ENCODE data around the gene STEAP3.

STEAP3 gene

GRCh38 chr2:119198240-119198840 lies 25.3 kb upstream of the STEAP3 start:
- no peak for DNase-seq

DNA sequence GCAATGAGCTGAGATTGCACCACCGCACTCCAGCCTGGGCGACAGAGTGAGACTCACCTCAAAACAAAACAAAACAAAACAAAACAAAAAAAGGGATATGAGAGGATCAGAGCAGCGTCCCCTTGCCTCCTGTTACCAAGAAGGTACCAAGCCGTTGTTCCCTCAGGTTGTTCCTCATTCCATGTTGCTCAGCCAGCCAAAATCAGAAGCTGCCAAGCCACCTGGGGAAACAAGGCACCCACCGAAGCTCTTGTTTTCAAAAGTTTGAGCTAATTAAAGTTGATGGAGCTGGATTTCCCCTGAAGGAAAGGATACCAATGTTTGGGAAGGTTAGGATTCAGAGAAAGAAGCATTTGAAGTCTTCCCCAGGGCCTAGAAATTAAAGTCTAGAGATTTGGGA lies 21.8 kb upstream of the STEAP3 start:
- no peak for DNase-seq

DNA sequence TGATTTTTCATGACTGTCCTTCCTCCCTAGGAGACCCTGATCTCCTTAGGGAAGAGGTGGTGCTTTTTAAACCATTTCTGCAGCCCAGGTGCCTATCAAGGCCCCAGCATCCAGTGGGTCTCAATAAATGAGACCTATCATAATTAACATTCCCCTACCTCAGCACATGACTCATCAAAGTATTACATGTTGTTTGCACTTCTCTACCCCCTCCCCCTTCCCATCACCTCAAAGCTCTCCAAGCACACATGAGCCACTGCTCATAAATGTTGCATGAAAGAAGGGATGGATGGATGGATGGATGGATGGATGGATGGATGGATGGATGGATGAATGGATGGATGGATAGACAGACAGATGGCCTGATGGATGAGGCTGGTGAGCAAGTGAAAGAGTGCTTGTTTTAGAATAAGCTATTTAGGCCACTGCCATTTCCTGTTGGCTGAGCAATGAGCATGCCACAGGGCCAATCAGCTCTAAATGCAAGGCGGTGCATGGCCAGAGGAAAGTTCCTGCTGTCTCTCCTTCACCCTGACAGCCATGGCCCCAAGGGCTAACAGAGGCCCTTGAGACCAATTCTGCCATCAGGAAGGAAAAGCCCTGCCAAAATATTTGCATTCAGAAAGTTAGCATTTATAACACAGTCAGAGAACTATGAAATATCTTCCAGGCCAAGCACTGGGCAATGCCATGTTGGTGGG lies 20.9 kb upstream of the STEAP3 start:
- no peak for DNase-seq

DNA sequence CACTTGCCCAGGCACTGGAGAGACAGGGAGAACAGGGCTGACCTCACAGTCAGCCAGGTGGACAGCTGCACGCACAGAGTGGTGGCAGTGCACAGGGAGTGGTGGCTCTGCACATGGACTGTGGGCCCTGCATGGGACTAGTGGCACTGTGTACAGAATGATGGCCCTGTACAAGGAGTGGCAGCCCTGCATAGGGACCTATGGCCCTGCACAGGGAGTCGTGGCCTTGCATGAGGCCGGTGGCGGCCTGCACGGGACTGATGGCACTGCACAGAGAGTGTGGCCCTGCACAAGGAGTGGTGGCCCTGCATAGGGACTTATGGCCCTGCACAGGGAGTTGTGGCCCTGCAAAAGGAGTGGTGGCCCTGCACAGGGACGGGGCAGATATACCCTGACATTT lies 19.1 kb upstream of the STEAP3 start:
- no peak for DNase-seq

DNA sequence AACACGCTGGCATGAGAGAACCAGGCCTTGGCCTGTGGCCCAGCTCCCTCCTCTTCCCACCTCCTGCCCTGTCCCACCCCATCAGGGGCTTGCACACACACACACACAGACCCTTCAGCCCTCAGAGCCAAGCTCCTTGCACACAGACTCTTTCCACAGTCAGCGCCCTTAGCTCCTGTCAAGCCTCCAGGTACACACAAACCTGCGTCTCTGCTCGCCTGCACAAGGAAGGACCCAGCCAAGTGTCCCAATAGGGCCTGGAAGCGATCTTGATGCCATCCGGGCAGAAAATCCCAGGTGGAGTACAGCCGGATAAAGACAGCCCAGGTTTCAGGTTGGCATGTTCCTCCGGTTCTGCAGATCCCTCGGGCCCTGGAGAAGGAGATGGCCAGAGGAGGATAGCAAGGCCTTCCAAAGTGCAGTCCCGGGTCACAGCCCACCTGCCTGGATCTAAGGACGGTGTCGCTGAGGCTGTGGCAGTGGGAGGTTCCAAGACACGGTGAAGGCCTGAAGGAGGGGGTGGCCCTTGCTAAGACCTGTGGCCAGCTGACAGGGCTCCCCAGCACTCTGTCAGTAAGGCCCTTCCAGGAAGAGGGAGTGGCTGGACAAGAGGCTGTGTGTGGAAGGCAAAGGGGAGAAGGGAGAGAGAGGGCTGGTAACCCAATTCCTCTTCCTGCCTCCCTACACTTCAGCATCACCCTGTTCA lies 18.5 kb upstream of the STEAP3 start:
- DNase-seq = no peak

GRCh38 chr2:119206201-119206600 lies 17.4 kb upstream of the STEAP3 start:
- no peak for DNase-seq

GRCh38 chr2:119207447-119207846 lies 16.2 kb upstream of the STEAP3 start:
- DNase-seq = no peak

- DNase-seq = no peak
Observed at GRCh38 chr2:119208791-119209203, 14.8 kb upstream of the STEAP3 start.

DNA sequence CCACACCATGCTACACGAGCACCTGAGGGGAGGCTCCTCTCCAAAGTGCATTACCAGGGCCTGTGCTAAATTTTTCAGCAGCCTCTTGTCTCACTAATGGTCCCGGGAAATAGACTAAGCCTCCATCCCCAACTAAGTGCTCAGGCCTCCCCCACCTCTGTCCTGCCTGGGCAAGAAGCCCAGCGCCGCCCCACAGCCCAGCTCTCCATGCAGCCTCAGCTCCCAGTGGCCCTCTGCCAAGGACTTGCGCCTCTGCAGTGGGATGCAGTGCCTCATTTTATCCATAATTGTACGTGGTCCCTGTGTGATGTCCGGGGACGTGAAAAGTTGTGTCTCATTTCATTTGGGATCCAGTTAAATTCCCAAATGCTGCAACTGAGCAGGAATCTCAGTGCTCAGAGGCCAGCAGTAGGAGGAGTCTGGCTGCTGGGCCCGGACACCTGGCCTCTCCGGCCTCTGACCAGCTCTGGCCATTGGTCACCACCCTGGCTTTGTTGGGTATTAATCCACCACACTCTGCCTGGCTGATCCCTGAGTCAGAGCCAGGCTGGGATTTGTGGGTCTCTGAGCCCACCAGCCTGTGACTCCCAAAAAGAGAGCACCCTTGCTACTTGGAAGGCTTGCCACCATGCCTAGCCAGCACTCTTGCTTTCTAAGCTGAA lies 11.4 kb upstream of the STEAP3 start:
- no peak for DNase-seq

DNA sequence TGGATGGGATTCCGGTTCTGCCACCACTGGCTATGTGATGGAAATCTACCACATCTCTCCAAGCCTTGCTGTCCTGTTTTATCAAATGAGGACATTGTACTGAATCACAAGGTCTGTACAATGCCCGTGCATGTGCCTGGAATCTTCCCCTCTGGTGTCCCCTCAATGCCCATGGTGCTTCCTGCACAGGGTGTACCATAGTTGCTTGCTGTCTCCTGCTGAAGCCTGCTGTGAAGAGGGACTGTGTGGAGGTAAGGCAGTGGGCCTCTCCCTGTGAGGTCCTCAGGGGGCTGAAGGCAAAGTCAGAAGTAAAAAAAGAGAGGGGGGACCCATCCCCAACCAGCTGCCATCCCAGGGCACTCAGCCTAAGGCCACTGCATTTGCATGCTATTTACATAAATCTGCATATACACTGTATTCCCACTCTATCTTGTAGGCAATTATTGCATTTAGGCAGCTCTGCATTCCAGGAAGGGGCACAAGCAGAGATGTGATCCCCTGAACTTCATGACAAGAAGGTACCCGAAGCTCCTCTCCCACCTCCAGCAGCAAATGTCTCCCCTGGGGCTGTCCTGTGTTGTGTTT lies 9.1 kb upstream of the STEAP3 start:
- no peak for DNase-seq

DNA sequence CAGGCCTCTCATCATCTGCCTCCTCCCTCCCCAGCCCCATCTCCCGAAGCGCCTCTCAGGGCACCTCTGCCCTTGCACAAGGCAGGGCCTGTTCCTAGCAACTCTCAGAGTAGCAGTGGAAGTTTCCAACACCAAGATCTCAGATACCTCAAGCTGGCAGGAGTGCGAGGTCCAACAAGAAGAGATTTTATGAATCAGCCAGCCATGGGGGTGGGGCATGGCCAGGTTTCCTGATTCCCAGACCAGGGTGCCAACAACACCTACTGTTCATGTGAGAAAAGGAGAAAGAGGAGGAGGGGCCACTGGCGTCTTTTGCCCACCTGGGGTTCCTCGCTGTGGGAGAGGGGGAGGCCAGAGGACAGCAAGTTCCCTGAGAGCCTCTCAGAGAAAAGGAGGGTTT lies 6.6 kb upstream of the STEAP3 start:
- DNase-seq = no peak

DNA sequence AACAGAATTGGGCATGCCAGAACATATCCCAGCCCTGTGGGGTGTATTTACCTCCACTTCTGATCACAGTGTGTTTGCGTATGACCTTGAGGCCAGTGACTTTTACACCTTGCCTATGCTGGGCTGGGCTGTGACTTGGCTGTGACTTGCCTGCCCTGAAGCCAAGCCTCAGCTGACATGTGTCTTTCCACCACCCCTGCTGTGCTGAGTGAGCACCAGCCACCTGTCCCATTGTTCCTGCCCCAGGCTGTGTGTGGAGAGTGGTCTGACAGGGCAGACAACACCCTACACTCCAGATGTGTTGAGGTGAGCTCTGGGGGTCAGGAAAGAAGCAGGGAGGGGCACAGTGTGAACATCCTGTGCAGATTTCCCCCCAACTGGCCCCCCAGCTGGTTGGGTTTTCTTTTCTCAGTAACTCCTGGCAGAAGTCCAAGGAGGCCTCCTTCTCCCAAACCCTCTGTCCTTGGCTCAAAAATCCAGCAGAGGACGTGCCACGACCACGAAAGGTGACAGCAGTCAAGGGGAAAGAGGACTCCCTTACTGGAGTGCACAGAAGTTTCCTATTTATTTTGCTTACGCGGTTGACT lies 5.1 kb upstream of the STEAP3 start:
- no peak for DNase-seq

- no peak for DNase-seq
Observed at GRCh38 chr2:119219873-119220272, 3.8 kb upstream of the STEAP3 start.

DNA sequence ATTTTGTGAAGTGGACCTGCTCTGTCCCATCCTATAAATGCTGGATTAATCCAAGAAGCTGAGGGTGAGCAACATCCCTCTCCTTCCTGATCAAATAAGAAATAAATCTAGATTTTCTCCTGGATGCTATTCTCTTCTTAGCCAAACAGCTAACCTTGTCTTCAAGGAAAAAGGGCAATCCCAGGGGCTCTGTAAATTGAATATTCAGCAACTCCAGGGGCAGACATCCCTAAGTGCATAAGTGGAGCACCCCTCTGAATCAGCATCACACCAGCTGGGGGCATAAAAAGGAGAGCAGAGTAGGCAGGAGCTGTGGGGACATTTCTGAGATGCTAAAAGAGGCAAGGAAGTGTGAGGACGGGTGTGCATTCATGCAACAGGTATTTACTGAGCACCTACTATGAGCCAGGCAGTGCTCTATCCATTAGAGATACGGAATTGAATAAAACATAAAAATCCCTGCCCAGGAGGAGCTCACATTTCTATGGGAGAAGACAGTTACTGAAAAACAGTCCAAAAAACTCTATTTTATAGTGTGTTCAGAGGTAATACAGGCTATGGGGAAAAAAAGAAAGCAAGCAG lies 2.8 kb upstream of the STEAP3 start:
- DNase-seq = no peak

GRCh38 chr2:119221609-119222008 lies 2.0 kb upstream of the STEAP3 start:
- no peak for DNase-seq

DNA sequence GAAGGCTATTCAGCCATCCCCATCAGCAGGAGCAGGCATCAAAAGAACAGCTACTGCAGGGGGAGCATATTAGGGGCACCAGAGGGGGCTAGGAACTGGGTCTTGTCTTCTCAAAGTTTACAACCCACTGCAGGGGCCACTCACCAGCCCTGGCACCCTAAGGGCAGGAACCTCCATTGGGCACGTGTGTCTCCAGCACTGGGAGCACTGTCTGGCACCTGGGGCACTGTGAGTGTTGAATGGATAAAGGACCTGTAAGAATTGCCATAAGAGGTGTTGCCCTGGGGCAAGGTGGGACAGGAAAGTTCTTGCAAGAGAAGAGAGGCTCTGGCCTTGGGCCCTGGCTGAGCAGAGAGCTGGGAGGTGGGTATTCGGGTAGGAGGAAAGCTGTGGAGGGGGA lies 1.4 kb upstream of the STEAP3 start:
- DNase-seq = no peak

- no peak for DNase-seq
Observed at GRCh38 chr2:119222863-119223520, 642 bp upstream of the STEAP3 start.

DNA sequence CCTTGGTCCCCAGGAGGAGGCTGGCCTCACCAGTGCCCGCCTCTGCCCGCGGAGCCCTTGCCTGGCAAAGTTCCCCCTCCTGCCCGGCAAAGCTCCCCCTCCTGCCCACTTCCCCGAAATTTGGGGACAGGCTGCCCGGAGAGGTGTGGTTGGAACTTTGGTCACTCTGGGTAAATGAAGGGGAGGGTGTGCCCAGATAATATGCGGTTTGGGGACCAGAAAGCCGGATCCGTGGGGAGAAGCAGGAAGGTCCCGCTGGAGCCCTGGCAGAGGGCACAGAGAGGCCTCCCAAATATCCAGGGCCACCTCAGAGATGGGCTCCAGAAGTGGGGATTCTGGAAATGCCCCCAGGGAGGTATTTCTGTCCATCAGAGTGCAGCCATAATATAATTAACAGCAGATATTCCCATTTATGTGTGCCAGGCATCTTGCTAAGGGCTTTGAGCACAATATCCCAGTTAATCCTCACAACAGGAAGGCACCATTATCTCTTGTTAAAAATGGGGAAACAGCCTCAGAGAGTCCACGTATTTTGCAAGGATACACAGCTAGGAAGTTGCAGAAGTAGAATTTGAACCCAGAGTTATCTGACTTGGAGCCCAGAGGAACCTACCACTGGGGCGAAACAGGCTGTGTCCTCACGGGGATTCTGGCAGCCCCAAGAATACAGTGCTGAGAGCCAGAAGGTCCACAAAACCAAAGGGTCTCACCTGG lies 914 bp downstream of the STEAP3 start:
- no peak for DNase-seq

GRCh38 chr2:119225105-119225865 lies 1.7 kb downstream of the STEAP3 start:
- DNase-seq = no peak

DNA sequence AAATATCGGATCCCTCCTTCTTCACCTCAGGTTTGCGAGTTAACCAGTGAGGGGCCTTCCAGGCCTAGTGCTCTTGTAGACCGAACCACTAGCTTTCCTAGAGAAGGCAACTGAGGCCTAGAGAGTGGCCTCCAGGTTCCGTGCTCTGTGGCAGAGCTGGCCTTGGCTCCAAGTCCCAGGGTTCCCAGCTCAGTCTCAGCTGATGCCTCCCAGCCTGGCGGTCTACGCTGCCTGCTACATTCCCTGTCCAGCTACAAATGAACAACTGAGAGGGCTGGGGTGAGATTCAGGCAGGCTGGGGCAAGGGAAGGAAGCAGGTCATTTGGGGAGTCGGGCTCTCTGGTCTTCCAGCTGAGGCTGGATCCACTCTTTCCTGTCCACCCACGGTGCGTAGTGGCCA lies 2.3 kb downstream of the STEAP3 start:
- no peak for DNase-seq

DNA sequence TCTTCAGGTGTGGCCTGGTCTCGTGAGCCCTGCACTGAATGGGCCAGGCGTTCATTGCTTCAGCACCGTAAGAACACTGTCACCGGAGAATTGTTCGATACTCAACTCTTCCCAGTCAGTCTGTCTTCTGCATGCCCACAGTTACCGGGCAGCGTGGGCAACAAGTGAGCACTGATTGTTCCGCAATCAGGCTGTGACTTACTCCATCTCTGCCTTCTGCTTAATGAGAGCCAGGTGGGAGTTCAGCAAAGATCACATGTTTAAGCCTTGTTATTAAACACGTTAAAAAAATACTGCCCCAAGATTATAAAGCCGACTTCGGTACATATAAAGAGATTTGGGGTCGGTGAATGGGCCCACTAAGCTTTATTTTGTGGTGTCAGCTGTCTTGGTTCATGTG lies 3.7 kb downstream of the STEAP3 start:
- DNase-seq = no peak

All from KG1 (cell line).